G401.6 (cell line): Measurements from ENCODE around the gene SLC18A3.

ENCODE experiments used
- FAIRE-seq: peaks from 2 replicates; lab custom pipeline; 2012; peaks lifted over from hg19 to GRCh38; lab: Jason Lieb, UNC

SLC18A3 gene

GRCh38 chr10:49651917-49652316, 41.8 kb downstream of the SLC18A3 start:
- FAIRE-seq, result no peak

- no peak for FAIRE-seq
Measured at GRCh38 chr10:49652421-49653272, 42.5 kb downstream of the SLC18A3 start.

- no peak for FAIRE-seq
Measured at GRCh38 chr10:49653273-49653929, 43.3 kb downstream of the SLC18A3 start.

GRCh38 chr10:49654036-49654693, 44.1 kb downstream of the SLC18A3 start:
- FAIRE-seq, result no peak

GRCh38 chr10:49655099-49655498, 45.0 kb downstream of the SLC18A3 start:
- FAIRE-seq, result no peak

GRCh38 chr10:49656845-49657493, 46.9 kb downstream of the SLC18A3 start:
- FAIRE-seq, result no peak

- no peak for FAIRE-seq
Measured at GRCh38 chr10:49657606-49658005, 47.5 kb downstream of the SLC18A3 start.

GRCh38 chr10:49661140-49661856, 51.2 kb downstream of the SLC18A3 start:
- FAIRE-seq, result no peak
